ENCODE results near the gene LGALS3.
A peak's percentile ranks its signal among the peaks of the same experiment; 100 is the strongest.

Gene LGALS3

DNA sequence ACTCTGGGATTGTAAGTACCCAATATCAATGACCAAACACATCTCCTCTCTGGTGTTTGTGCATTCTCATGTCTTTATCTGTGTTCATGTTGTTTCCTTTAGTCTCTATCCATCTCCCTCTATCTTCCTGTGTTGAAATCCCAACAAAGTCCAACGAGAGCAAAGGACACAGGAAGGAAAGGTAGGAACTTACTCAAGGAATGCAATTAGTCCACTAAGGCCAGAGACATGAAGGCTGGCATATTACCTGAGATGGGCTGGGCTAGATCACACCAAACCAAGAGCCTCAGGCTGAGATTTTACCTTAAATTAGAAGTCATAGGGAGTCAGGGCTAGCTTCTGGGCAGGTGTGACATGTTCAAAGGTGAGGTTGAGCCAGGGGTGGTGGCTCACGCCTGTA is 14.3 kb upstream of the LGALS3 start:
- DNase-seq (ENCODE audit: low read depth in 2 of 2): no peak

GRCh38 chr14:55115460-55115859 is 13.6 kb upstream of the LGALS3 start:
- no peak for DNase-seq (ENCODE audit: low read depth in 2 of 2)

DNA sequence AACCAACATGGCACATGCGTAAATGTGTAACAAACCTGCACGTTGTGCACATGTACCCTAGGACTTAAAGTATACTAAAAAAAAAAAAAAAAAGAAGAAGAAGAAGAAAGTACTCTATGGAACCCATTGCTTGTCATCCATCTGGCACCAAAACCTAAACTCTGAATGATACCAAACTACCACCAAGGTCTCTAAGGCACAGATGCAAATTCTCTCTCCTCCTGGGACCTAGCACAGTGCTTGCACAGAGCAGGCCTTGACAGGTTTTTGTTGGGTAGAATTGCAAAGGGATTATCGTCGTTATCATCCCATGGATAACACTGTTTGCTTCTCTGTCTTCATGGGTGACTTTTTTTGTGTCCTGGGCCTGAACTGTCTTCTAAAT is 13.2 kb upstream of the LGALS3 start:
- DNase-seq (ENCODE audit: low read depth in 2 of 2): no peak

GRCh38 chr14:55116246-55117030 is 12.6 kb upstream of the LGALS3 start:
- no peak for DNase-seq (ENCODE audit: low read depth in 2 of 2)

GRCh38 chr14:55117803-55118441 is 11.1 kb upstream of the LGALS3 start:
- DNase-seq (ENCODE audit: low read depth in 2 of 2): no peak

GRCh38 chr14:55118761-55119160 is 10.3 kb upstream of the LGALS3 start:
- no peak for DNase-seq (ENCODE audit: low read depth in 2 of 2)

GRCh38 chr14:55120571-55121495 is 8.2 kb upstream of the LGALS3 start:
- DNase-seq (ENCODE audit: low read depth in 2 of 2): no peak

DNA sequence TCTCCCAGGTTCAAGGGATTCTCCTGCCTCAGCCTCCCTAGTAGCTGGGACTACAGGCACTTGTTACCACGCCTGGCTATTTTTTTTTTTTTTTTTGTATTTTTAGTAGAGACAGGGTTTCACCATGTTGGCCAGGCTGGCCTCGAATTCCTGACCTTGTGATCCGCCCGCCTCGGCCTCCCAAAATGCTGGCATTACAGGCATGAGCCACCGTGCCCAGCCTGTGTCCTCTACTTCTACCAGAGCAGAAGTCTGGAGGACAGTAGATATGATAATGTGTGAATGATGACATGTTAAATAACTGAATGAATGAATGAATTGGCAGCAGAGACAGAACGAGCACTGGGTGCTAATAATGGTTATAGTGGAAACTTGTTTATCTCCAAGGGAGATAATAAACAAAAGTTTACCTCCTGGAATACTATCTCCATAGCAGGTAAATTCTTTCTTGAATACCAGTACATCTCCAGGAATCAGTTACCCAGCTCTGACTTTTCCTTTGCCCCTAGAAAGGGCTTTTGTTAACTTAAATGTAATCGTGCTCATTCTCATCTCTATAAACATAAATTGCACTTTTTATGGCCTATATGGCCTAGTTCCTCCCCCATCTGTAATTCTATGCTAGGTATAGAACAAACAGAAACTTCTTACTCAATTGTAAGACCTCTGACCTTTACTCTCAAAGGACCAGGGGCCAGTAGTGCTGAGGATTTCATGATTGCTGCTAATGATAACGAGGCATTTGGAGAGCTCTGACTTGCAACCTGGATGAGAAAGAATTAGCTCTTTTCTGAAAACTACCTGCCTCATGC is 7.2 kb upstream of the LGALS3 start:
- no peak for DNase-seq (ENCODE audit: low read depth in 2 of 2)

DNA sequence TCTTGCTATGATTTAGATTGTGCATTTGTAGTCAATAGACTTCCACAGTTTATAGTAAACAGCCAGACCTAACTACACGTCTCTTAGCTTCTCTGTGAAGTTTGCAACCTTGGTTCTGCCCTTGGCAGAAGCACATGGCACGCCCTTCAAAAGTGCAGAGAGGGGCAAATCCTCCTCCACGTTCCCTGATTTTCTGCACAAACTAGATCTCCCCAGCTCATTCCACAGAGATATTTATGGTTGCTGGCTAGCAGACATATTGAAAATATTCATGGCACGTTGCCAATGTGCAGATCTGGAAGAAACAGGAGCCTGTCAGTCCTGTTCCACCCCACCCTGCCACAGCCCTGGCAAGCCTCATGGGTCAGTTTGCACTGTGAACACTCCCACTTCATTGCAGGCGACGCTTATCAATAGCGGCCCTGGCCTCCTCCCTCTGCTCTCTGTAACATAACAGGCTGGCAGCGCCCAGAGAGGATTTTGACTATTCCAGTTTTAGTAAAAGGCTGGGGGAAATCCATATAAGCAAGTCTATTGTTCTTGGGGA is 6.5 kb upstream of the LGALS3 start:
- no peak for DNase-seq (ENCODE audit: low read depth in 2 of 2)

DNA sequence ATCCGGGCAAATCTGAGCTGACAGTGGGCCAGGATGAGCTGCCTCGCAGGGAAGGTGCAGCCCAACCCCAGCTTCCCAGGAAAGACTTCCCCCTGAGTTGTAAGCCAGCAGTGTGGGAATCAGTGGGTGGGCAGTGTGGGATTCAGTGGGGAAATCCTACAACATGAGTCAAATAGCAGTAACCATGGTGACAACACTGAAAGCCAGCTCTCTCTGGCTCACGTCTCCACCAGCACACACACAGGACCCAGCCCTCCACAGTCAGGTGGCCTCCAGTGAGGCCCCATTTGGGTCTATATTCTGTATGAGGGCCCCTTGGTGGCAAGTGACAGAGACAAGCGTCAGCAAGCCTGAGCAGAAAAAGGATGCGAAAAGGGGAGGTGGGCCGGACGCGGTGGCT is 6.0 kb upstream of the LGALS3 start:
- DNase-seq (ENCODE audit: low read depth in 2 of 2): no peak

DNA sequence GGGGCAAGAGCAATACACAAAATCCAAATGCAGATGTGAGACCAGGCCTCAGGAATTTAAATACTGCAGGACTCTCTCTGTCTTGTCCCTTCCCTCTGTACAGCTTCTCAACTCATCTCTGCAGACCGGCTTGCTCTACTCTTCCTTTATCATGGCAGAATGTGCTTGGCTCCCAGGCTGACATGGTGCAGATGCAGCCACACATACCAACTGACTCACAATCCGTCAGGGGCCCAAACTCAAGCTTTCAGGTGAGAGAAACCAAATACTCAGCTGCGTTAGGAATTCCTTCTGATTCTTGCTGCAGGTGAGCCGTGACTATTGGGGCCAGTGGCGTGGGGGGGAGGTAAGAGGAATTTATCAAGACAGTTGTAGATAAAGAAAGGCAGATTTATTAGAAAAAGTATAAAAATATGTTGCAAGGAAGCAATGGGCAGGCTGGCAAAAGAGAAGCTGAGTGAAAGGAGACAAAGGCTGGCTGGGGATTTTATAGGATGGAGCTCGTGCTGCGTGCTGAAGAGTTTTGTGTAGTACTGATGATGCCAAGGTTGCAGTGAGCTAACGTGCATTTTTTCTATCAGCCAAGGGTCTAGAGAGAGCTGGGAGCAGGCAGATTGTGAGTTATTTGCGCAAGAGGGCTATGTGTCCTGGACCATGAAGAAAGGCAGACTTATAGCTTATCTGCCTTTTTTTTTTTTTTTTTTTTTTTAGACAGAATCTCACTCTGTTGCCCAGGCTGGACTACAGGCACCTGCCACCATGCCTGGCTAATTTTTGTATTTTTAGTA is 5.0 kb upstream of the LGALS3 start:
- DNase-seq (ENCODE audit: low read depth in 2 of 2): no peak

DNA sequence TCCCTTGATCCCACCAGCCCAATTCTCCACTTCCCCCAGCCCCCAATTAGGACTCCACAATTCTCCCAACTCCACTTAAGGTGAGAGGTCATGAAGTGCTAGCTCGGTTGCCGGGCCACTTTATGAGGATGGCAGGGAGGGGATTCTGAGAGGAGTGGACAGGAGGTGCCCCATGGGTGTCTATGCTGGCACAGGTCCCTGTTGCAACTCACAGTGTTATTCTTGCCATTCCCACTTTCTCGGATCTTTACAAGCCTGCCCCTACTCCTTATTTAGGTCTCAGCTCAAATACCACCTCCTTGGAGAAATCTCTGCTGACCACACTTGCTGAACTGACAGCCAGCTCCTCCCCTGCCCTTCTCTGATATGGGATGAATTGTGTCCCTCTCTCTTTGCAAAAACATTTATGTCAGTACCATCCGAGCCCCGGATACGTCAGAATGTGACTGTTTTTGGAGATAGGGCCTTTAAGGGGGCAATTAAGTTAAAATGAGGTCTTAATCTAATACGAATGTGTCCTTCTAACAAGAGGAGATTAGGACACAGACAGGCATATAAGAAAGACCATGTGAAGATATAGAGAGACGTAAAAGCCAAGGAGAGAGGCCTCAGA is 4.2 kb upstream of the LGALS3 start:
- DNase-seq (ENCODE audit: low read depth in 2 of 2): no peak

DNA sequence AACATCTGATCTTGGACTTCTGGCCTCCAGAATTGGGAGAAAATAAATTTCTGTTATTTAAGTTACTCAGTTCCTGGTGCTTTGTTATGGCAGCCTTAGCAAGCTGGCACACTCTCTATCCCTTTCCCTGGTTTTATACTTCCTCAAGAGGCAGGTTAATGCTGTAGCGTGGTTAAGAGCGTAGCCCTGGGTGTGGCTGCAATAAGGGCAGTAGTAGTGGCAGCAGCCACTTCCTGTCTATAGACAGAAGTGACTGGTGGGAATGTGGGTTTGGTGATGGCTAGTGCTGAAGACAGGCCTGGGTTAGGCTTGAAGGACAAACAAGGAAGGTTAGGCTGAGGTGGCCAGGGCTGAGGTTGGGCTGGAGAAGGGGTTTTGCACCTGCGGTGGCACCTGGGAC is 3.6 kb upstream of the LGALS3 start:
- no peak for DNase-seq (ENCODE audit: low read depth in 2 of 2)

GRCh38 chr14:55126034-55126433 is 3.0 kb upstream of the LGALS3 start:
- no peak for DNase-seq (ENCODE audit: low read depth in 2 of 2)

GRCh38 chr14:55126932-55127459 is 2.1 kb upstream of the LGALS3 start:
- no peak for DNase-seq (ENCODE audit: low read depth in 2 of 2)

DNA sequence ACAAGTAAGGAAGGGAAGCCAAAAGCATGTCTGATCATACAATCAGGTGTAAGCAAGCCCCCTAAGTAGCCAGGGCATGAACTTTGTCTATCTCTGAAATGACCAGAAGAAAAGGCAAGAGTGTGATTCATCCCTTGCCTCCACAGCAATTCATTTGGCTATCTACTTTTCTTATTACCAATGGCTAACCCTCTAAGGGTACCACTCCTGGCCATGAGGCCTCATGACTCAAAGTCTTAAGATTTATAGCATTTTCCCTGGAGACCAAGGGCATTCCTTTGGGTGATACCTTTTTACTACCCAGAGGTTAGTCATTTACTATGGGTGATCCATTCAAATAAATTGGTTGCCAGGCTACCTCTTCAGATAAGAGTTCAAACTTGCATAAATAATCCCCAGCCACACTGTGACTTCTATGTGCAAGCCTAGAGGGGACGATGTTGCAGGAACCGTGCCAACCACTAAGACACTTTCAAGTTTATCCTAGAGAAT is 1.5 kb upstream of the LGALS3 start:
- no peak for DNase-seq (ENCODE audit: low read depth in 2 of 2)

DNA sequence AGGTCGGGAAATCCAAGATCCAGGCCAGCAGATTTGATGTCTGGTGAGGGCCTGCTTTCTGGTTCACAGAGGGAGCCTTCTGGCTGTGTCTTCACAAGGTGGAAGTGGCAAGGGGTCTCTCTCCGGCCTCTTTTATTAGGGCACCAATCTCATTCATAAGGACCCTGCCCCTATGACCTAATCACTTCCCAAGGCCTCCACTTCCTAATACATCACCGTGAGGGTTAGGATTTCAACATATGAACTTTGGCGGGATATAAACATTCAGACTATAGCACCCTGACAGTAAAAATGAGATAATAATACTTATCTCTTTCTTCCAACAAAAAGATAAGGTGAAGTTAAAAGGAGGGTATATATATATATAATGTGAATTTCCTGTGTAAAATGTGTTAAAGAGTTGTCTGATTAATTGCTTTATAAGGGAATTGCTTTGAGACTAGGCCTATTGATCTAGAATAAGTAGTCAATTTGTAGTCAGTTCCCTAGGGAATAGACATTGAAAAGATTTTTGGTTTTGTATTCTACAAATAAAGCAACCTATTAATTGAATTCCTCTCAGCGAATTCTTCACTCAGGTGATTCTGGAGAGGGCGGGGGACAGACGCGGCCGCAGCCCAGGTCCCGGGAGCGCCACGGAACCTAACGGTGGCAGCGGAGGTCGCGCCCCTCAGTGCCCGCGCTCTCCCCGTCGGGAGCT is 516 bp upstream of the LGALS3 start:
- no peak for DNase-seq (ENCODE audit: low read depth in 2 of 2)

DNA sequence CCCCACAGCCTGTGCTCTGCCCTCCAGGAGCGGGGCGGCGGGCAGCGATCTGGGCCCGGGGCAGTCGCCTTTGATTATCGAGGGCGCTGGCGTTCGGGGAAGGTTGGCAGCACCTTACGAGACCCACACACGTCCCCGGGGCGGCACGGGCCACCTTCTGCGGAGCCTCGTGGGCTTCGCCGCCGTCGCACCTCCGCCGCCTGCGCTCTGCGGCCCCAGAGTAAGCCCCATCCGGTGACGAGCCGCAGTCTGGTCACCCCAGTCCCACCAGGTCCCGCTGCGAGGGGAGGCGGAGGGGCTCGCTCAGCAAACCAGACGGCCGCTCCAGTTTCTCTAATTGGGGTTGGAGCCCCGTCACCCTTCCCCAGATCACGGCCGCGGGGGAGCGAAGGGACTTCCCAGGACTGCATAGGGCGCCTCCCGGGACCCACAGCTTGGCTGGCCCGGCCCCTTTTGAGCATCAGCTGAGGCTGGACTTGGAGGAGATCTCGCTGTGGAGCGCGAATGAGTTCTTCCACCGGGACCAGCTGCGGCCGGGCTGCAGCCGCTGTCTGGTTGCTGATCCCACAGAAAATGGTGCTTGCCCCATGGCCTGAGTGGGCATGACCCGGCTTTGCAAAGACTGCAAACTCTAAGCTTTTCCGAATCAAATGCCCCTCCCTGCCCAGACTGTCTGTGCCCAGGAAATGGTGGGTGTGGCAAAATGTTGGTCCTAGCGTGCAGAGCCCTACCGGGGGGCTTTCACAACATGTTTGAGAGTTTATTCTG is 560 bp downstream of the LGALS3 start:
- DNase-seq (ENCODE audit: low read depth in 2 of 2): peak; percentile 13 to 21

All from stimulated activated CD8-positive, alpha-beta memory T cell treated with anti-CD3 and anti-CD28 coated beads, Interleukin-2, amount 100 ng/mL, for 1 hour (primary cell).